ENCODE measurements around the gene KBTBD7.
A peak's percentile ranks its signal among the peaks of the same experiment; 100 is the strongest.

The KBTBD7 gene

GRCh38 chr13:41231025-41231677 is 36.8 kb upstream of the KBTBD7 start:
- no peak overlapping the region for H3K27ac ChIP-seq
- TF ChIP-seq CTCF (IDR thresholded peaks at IDR 0.05) = no peak

GRCh38 chr13:41229356-41229755 is 35.0 kb upstream of the KBTBD7 start:
- no peak for TF ChIP-seq CTCF (IDR thresholded peaks at IDR 0.05)
- no peak for DNase-seq (ENCODE audit: low spot score)
- no peak overlapping the region for H3K27ac ChIP-seq

More at GRCh38 chr13:41231025-41231677, 36.8 kb upstream of the KBTBD7 start:
- no peak overlapping the region for H3K4me3 ChIP-seq
- DNase-seq (ENCODE audit: low spot score) = no peak

GRCh38 chr13:41224113-41225110 is 30.0 kb upstream of the KBTBD7 start:
- H3K4me3 ChIP-seq = no peak overlapping the region
- no peak for DNase-seq (ENCODE audit: low spot score)
- TF ChIP-seq CTCF (IDR thresholded peaks at IDR 0.05) = no peak
- no peak overlapping the region for H3K27ac ChIP-seq

More at GRCh38 chr13:41229356-41229755, 35.0 kb upstream of the KBTBD7 start:
- H3K4me3 ChIP-seq = no peak overlapping the region

GRCh38 chr13:41222259-41222852 is 28.0 kb upstream of the KBTBD7 start:
- TF ChIP-seq CTCF (IDR thresholded peaks at IDR 0.05) = peak; percentile 57
- Histone ChIP-seq H3K27ac (no peak overlapping the region), H3K4me3 (no peak overlapping the region)
- no peak for DNase-seq (ENCODE audit: low spot score)

GRCh38 chr13:41220401-41220800 is 26.0 kb upstream of the KBTBD7 start:
- no peak overlapping the region for H3K4me3 ChIP-seq
- no peak for DNase-seq (ENCODE audit: low spot score)
- TF ChIP-seq CTCF (IDR thresholded peaks at IDR 0.05) = no peak
- H3K27ac ChIP-seq = no peak overlapping the region

- no peak for TF ChIP-seq CTCF (IDR thresholded peaks at IDR 0.05)
- DNase-seq (ENCODE audit: low spot score) = no peak
- Histone ChIP-seq H3K4me3 (no peak overlapping the region), H3K27ac (no peak overlapping the region)
Observed at GRCh38 chr13:41216160-41216559, 21.8 kb upstream of the KBTBD7 start.

Data from coronary artery (tissue), 2 donors.